T-helper 9 cell (primary cell): ENCODE data around the gene TTLL12.

Experiments used
- DNase-seq: peaks from one replicate; pipeline ENCODE4 v3.0.0-alpha.2; 2020
- total RNA-seq, 2 donors: gene quantifications; one replicate each; lab custom pipeline; 2026; lab: John Stamatoyannopoulos, UW

TTLL12 gene
- total RNA-seq, result 12.3 to 52.8 reads per million in 2 donors

DNA sequence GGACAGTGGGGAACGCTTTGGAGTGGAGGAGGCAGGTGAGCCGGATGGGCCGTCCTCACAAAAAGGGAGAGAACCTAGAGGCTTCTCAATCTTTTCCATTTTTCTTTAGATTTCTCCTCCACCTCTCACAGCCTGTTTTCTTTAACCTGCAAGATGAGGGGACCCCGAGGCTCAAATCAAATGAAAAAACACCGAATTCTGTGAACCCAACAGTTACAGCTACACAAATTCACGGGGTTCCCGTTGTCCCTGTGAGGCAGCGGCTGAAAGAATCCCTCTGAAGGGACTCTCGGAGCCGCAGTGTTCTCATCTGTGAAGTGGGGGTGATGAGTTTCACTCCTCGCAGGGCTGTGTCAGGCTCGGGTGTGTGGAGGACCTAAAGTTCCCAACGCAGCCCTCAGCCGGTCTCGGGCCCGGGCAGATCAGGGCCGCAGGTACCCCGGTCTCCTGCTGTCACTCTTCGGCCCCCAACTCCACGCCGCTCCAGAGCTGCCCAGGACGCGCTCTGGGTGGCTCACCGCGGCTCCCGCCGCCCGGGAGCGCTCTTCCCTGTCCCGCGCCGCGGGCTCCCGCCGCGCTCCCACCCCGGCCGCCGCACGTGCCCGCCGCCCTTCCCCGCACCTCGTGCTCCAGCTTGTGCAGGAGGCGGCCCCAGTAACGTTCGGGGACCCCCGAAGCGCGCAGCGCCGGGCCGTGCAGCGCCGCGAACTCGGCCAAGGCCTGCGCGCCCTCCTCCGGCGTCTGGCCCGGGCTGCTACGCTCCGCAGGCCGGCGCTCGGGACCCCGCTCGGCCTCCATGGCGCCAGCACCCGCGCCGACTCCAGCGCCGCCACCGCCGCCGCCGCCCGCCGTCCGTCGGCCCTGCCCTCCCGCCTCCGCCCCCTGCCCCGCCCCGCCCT is at the start of gene TTLL12:
Gene TTLL12 (minus strand): TSS at position 863 of the 899 bp plus-strand sequence. CDS start 65 bp downstream, at position 798.
- peak; percentile 44 for DNase-seq

DNA sequence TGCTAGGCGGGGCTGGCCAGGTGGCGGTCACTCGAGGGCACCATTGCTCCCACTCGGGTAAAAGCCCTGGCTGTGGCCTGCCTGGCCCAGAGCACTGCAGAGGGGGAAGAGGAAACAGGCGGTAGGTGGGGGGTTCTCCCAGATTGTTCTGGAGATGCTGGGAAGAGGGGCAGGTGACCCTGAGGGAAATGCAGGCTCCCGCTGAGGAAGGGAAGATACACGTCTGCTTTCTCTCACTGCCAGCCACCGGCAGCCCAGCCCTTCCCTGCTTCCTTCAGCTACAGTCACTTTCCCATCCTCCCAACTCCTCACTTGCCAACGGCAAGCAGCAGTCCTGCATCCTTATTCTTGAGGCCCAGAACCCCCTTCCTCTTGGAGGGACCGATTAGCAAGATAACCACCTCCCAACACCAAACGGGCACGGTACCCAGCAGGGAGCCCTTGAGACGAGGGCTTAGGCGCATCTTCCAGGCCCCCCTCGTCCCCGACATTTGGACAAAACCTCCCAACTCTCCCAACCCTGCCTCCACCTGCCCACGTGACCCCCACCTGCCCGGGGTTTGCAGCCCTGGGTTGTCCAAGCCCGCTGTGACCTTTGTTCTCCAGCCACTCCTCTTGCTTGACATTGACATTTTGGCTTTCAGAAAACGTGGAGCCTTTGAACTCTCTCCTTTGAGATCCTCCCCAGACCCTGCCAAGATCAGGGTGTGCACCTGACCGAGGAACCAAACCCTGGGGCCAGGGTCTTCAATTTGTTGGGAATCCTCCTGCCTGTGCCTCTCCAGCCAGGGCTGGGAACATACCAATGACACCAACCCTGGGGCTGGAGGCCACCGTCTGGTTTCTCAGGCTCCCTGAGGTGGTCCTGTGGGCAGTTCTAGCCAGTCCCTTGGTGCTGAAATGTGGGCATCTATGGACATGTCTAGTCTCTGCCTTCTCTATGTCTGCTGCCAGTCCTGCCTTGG is 48.8 kb upstream of the TTLL12 start:
- DNase-seq, result no peak

DNA sequence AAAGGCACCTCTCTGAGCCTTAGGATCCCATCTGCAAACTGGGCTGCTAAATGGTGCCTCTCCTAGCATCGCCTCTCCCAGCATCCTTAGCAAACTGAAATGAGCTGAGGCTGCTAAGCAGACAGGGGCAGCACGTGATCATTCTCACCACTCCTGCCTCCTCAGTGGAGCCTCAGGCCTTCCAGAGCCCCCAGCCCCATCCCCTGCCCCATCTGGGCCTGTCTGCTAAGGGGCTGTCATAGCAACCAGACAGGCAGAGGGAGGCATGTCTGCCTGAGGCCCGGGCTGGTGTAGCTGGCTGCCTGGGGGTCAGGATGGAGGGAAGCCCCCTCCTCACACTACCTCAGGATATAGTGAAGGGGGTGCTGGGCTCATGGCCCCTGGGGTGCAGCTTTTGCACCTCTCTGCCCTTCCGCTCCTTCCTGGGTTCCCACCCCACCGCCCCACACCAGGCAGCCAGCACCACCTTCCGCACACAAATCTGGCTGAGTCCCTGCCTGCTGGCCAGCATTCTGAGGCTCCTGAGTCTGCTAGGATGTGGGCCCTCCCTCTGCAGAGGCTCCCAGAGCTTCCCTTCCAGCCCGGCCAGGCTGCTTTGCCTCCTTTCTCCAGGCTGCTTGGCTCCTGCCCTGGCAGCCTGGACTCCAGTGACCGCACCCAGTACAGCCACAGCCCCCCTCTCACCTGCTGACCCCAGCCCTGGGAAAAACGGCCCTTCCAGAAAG is 47.5 kb upstream of the TTLL12 start:
- no peak for DNase-seq

DNA sequence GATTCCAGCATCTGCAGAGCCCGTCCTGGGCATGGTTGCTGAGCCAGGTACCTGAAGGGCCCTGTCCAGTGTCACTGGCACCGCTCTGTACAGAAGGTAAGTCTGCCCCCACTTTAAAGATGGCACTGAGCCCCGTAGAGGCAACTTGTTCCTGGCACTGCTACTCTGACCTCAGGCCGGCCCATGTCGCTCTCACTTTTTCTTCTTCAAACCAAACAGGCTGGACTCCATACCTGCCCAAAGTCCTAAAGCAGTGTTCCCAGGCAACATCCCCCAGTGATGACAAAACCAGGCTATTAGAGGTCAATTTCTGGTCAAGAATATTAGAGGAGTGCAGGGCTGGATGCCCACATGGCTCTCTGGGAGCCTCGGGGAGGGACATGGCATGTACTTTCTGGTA is 46.6 kb upstream of the TTLL12 start:
- DNase-seq, result no peak

DNA sequence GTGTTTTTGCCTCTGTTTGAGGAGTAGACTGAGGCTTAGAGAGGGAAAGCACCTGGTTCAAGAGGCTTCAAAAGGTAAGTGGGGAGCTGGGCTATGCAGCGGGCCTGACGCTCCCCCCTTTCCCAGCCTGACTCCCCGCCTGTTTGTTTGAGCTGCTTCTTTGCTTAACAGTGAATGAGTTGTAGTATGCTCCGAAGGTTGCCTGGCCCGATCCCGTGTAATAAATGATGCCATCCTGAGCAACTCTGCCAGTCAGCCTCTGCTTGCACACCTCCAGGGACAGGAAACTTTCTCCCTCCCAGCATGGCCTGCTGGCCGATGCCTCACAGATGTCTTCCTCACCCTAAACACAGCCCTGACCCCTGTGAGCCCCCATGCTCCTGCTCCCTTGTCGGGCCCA is 45.5 kb upstream of the TTLL12 start:
- no peak for DNase-seq

- DNase-seq, result no peak
Observed at GRCh38 chr22:43231724-43232034, 44.7 kb upstream of the TTLL12 start.

DNA sequence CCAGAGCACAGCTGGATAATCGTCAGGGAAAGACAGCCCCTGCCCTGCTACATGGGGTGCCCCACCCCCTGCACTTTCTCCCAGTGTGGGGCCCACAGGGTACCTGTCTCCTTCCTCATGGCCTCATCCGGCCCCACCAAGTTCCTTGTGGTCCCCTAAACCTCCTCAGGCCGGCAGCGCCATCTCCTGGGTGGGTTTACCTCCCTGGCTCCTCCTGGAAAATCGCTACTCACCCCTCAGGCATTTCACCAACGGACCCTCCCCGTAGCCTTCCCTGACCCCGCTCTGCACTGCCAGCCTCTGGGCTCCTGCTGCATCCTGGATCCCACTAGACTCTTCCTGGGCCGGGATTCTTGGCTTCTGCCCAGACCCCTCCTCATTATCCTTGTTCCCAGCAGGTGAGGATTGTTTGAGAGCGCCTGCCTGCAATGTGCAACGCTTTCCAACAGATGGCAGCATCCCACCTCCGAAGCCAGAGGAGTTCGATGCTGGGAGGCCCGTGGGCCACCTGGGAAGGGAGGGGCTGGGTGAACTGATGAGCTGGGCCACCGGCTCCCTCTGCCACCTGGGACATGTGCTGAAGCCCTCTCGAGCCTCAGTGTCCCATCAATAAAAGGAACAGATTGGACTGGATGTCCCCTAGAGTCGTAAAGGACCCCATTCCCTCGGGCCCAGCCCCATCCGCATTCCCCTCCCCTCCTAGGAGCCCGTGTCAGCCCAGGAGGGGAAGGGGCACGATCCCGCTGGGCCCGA is 44.2 kb upstream of the TTLL12 start:
- peak; percentile 62 for DNase-seq

DNA sequence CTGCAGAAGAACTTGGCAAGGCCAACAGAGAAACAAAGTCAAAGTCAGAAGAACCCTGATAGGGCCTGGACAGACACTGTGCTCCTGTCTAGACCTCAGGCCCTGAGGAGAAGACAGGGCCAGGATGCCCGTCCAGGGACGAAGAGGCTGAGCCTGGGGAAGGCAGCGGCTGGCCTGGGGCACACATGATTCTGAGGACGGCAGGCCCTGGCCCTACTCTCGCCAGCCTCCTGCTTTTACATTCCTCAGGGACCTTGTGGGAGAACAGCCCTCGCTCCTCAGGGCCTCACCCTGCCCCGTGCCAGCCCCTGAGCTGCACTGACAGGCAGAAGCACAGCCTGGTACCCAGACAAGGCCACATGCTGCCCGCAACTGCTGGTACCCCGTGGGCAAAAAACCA is 43.6 kb upstream of the TTLL12 start:
- DNase-seq, result no peak

- no peak for DNase-seq
Observed at GRCh38 chr22:43228863-43229262, 41.9 kb upstream of the TTLL12 start.

DNA sequence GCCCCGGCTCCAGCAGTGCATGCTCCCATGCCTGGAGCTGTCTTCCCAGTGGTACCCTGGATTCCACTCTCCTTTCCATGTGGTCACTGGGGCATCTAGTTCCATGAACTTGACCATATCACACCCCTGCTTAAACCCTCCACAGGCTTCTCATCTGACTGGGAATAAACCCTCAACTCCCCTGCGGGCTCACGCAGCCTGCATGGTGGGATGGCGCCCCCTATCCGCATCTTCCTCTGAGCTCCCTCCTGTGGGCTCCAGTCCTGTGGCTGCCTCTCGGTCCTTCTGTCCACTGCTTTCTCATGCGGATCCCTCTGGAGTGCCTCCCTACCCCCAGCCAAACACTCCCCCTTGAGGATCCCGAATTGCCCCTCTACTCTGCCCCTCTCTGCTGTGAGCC is 41.4 kb upstream of the TTLL12 start:
- DNase-seq, result no peak

DNA sequence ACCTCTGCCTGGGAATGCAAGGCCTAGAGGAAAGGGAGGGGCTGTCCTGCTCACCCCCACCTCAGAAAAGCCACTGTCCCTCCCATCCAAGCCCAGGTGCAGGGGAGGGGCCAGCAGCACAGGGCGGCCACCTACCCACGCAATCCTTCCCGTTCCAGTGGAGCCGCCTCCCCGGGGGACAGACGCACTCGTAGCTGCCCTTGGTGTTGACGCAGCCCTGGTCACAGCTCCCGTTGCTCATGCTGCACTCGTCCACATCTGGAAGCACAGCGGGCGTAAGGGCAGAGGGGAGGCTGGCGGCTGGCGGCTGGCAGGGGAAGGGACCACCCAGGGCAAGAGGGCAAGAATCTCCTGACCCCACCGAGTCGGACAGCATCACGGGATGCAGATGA is 40.3 kb upstream of the TTLL12 start:
- no peak for DNase-seq

GRCh38 chr22:43226377-43227238 is 39.7 kb upstream of the TTLL12 start:
- DNase-seq, result no peak

DNA sequence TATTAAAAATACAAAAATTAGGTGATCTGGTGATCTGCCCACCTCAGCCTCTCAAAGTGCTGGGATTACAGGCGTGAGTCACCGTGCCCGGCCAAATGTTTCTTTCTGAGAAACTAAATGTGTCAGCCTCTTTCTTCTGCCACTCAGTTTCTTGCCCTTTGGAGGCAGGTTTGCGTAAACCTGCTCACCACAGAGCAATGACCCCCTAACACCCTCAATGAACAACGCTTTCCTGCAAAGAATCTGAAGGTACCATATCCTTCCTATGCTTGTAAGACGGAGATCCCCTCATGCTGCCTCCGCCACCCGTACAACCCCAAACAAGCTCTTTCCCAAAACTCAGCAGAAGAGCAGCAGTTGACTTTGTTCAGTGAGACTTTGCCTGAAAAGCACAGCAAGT is 38.7 kb upstream of the TTLL12 start:
- DNase-seq, result no peak

GRCh38 chr22:43222987-43223386 is 36.1 kb upstream of the TTLL12 start:
- DNase-seq, result no peak

DNA sequence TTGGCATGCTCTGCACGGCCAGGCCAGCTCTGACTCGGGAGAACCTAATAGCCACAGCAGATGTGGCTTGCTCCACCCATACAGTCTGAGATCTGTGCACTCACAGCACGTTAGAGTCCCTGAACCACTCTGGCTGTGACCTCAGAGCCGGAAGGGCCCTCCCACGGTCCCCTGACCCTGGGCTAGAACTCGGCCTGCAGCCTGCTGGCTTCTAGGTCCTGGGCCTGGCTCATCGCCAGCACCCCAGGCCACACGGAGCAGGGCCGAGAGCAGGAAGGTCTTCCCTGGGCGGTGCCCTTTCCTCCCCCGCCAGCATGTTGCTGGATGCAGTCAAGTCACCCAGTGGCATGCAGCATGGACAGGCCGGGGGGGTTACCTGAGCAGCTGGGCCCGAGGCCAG is 35.3 kb upstream of the TTLL12 start:
- DNase-seq, result no peak

GRCh38 chr22:43220625-43221380 is 33.9 kb upstream of the TTLL12 start:
- DNase-seq, result no peak

GRCh38 chr22:43218786-43219185 is 31.9 kb upstream of the TTLL12 start:
- DNase-seq, result no peak

DNA sequence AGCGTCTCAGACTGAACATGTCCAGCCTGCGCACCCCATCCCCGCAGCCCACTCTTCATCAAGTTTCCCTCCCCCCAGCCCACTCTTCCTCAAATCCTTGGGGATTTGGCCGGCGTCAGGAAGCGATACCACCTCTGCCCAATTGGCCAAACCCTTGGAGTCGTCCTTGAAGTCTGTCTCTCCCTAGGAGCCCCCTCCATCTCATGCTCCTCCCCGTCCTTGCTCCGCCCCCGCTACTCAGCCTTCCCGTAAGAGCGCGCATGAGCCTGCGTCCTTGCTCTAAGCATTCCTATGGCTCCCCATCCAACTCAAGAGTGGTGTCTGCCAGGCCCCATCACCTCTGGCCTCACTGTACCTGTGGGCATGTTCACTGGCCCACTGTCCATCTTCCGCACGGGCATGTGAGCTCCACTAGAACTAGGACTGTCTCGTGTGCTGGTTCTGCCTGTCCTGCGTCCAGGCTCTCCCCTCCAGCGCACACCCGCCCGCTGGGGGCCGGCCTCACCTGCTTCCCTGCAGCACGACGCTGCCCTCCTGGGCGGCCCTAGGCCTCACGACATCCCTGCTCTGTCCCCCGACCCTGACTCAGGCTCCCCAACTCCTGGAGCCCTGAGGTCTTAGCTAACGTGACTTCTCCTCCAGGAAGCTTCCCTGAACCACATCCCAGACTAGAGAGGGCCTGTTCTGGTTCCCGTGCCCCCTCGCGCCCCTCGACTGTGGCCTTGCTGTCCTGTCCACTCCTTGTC is 30.5 kb upstream of the TTLL12 start:
- no peak for DNase-seq

DNA sequence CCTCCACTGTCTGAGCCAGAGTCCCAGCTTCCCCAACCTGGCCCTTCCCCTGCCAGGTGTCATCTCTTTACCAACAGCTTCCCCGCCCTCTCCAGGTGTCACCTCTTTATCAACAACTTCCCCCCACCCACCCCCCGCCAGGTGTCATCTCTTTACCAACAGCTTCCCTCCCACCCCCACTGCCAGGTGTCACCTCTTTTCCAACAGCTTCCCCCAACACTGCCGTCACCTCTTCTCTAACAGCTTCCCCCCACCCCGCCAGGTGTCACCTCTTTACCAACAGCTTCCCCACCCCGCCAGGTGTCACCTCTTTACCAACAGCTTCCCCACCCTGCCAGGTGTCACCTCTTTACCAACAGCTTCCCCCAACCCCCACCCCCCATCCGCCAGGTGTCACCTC is 29.8 kb upstream of the TTLL12 start:
- no peak for DNase-seq

DNA sequence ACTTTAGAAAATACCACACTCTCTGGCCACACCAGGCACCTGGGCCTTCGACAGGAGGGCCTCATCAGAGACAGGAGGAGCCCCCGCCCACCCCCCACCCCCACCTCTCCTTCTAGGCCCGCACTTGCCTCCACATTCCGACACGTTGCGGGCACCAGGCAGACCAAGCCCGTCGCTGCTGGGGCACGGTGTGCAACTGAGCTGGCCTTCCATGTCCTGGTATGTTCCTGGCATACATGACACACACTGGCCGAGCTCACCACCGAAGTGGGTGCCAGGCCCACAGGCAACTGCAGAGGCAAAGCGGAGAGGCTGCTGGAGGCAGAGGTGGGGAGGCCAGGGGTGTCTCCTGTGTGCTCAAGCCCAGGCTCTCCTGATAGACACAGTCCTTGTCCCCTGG is 27.0 kb upstream of the TTLL12 start:
- DNase-seq, result no peak
